Measurements from ENCODE around the gene ARHGAP28.

The ARHGAP28 gene

DNA sequence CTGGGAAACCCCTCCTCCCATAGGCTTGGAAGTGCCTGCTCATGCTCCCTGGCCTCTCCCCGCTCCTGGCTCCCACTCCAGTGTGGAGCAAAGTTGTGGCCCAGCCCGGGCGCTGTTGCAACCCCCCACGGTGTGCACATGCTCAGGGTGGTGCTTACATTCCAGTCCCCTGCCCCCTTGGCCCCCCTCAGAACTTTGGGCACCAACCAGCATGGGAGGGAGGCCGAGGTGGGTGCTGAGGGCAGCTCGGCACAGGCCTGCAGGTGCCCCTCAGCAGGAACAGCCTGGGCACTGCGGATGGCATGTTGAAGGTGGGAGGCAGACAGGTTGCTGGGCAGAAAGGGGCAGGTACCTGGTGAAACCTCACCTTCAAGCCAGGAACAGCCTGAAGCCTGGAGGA is 125.3 kb downstream of the ARHGAP28 start:
- no peak overlapping the region for H3K27ac ChIP-seq
- TF ChIP-seq ZFX (IDR thresholded peaks at IDR 0.05; ENCODE audit: borderline replicate concordance), result no peak
- TF ChIP-seq, protein P1, sequence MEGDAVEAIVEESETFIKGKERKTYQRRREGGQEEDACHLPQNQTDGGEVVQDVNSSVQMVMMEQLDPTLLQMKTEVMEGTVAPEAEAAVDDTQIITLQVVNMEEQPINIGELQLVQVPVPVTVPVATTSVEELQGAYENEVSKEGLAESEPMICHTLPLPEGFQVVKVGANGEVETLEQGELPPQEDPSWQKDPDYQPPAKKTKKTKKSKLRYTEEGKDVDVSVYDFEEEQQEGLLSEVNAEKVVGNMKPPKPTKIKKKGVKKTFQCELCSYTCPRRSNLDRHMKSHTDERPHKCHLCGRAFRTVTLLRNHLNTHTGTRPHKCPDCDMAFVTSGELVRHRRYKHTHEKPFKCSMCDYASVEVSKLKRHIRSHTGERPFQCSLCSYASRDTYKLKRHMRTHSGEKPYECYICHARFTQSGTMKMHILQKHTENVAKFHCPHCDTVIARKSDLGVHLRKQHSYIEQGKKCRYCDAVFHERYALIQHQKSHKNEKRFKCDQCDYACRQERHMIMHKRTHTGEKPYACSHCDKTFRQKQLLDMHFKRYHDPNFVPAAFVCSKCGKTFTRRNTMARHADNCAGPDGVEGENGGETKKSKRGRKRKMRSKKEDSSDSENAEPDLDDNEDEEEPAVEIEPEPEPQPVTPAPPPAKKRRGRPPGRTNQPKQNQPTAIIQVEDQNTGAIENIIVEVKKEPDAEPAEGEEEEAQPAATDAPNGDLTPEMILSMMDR (IDR thresholded peaks at IDR 0.05), result no peak

DNA sequence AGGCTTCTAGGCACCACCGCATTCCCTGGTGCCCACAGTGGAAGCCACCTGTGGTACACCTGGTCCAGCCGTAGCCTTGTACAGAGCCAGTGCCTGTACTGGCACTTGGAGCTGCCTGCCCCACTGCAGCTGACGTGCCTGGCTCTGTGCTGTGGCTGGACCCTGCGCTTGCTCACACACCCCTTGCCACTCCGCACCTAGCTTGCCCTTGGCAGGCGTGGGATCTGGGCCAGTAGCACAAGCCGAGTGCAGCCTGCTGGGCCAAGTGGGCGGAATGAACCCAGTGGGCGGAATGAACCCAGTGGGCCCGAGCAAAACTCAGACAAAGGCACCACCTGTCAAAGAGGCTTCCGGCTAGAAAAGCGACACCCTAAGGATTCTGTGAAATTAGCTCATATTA is 126.3 kb downstream of the ARHGAP28 start:
- H3K27ac ChIP-seq, result no peak overlapping the region
- TF ChIP-seq, protein P1 (IDR thresholded peaks at IDR 0.05), result no peak
- no peak for TF ChIP-seq ZFX (IDR thresholded peaks at IDR 0.05; ENCODE audit: borderline replicate concordance)

DNA sequence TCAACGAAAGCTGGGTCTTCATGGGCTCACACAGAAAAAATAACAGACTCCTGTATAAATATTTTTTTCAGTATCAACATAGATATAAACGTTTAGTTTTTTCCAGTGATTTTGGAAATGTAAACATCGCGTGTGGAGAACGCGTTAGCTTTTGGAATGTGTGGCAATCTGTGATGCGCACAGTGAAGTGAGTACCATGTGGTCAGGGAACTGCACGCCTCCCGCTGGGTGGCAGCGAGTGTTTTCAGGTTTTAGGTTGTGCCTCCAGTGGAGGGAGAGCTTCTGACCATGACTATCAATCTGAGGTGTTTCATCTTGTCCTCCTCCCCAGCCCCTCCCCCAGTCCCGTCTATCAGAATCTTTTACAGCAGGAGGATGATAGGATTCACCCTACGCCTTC is 127.8 kb downstream of the ARHGAP28 start:
- no peak for TF ChIP-seq ZFX (IDR thresholded peaks at IDR 0.05; ENCODE audit: borderline replicate concordance)
- TF ChIP-seq, protein P1 (IDR thresholded peaks at IDR 0.05), result no peak

DNA sequence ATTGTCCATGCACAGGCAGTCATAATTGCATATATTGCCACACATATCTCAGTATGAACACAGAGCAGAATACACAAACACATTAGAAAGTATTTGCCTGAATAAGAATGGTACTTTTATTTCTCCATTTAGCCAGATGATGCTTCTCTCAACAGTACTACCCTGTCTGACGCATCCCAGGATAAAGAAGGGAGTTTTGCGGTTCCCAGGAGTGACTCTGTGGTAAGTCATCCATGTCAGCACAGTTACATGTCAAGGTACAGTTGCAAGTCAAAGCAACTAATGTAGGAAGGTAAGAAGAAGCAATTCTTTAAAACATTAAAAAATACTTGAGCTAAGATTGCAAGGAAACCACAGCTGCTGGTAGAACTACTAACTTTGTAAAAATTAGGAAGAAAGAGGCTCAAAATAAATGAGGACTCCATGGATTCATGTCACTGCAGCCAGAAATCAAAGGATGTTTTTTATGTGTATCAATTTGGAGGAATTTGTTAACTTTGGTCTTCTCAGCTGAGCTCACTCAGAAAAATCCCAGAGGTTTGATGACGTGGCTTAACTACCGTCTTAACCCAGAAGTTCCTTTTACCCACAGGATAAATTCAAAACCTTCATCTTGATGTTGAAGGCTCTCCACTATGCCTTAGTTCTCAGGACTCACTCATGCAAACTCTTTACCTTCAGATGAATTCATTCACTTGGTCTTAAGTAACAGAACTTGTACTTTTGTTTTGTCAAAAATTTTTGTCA is 130.3 kb downstream of the ARHGAP28 start:
- TF ChIP-seq, protein P1 (IDR thresholded peaks at IDR 0.05), result no peak
- TF ChIP-seq ZFX (IDR thresholded peaks at IDR 0.05; ENCODE audit: borderline replicate concordance), result no peak
- H3K27ac ChIP-seq, result no peak overlapping the region

More for the DNA sequence above, 127.8 kb downstream of the ARHGAP28 start:
- H3K27ac ChIP-seq, result no peak overlapping the region

DNA sequence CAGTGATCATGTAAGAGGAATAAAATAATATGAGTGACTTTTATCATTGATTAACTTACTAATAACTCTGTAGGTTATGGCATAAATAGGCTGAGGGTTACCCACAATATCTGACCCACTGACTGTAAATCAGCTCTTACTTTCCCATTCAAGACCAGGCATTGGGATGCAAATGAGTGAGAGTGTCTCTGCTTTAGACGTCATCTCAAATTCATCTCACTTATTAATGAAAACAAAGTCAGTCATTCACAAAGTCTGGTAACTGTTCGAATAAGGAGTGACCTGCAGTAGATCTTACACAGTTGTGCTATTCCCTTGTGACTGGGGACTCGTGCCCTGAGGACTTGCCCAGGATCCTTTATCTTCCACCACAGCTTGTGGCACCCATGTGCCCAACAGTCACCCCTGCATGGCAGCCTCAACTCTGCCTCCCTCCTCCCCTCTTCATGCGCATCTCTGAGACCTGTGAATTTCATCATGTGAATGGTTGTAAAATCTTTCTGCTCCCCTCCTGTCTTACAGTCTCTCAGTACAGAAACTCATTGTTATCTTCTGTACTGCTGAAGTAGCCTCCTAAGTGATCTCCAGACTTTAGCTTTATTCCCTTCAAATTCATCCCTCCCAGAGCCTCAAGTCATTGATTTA is 131.4 kb downstream of the ARHGAP28 start:
- H3K27ac ChIP-seq, result no peak overlapping the region

DNA sequence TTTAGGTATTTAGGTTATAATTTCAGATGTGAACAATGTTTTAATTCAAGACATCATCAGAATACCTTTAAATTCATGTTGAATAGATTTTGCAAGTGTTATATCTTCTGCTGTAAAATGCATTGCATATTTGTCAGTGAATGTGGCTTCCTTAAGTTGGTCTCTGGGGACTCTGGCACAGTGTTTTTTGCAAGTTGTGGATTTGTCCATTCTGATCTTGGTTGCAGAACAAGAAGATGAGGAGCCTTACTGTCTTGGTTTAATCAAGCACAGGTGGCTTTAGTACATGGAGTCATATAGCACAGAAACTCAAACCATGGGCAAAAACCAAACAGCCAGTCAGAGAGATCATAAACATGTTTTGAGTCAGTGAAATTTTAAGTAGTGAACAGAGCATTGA is 135.7 kb downstream of the ARHGAP28 start:
- no peak overlapping the region for H3K27ac ChIP-seq
- TF ChIP-seq ZFX (IDR thresholded peaks at IDR 0.05; ENCODE audit: borderline replicate concordance), result no peak
- TF ChIP-seq, protein P1 (IDR thresholded peaks at IDR 0.05), result no peak

More for the DNA sequence above, 131.4 kb downstream of the ARHGAP28 start:
- TF ChIP-seq ZFX (IDR thresholded peaks at IDR 0.05; ENCODE audit: borderline replicate concordance), result no peak
- TF ChIP-seq, protein P1 (IDR thresholded peaks at IDR 0.05), result no peak

DNA sequence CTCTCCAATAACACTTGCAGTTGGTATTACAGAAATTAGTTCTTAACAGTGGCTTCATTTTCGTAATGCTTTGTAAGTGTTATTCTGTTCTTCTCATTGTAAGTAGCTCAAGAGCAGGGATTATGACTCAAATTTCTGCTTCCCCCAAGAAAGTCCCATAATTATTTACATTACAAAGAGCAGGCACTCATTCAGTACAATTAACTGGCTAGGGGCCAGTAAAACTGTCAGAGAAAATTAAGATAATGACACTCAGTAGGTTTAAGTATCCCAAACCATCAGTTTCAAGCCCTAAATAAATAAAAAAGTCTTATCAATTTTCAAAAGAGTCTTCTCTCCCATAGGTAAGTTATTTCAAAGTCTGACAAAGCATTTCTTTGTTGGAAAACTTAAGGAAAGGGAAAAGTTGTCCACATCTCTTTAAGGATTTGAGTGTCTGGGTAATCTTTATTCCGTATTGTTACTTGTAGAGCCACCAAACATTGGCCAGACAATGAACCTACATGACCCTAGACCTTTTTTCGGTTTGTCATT is 137.1 kb downstream of the ARHGAP28 start:
- no peak overlapping the region for H3K27ac ChIP-seq
- TF ChIP-seq, protein P1 (IDR thresholded peaks at IDR 0.05), result no peak
- no peak for TF ChIP-seq ZFX (IDR thresholded peaks at IDR 0.05; ENCODE audit: borderline replicate concordance)

Measured in 22Rv1 (cell line).